ENCODE measurements around the gene NTN4.

DNA sequence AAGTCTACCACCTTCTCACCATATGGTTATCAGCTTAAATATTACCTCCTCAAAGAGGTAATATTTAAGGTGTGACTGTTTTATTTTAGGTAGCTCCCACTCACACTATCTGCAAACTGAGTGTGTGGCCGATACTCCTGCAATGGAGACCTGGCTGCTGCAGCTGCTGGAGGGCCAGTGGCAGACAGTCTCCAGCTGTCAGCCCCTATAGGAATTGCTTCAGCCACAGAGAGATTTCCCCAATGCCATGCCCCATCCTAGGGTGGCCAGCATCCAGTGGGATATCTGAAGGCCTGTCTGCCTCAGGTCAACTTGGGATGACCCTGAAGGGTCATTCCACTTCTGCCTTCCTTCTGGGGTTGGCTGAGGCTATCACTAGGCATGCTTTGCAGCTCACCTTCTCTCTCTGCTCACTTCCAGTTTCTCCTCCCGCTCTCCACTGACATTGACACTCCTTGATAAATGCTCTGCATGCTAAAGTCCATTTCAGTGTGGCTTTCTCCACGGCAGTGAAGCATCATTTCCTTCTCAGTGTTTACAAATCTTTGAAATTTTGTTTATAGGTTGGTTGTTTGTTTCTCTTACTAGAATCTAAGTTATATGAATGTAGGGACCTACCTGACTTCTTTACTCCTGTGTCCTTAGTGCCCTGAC lies 149.1 kb downstream of the NTN4 start:
- TF ChIP-seq EZH2 (IDR thresholded peaks at IDR 0.05; ENCODE audit: insufficient read depth, poor library complexity, severe bottlenecking): no peak
- TF ChIP-seq EZH2phosphoT487 (IDR thresholded peaks at IDR 0.05; ENCODE audit: insufficient read depth, low read depth): no peak
